Measurements from ENCODE around the gene GP5.

The GP5 gene

DNA sequence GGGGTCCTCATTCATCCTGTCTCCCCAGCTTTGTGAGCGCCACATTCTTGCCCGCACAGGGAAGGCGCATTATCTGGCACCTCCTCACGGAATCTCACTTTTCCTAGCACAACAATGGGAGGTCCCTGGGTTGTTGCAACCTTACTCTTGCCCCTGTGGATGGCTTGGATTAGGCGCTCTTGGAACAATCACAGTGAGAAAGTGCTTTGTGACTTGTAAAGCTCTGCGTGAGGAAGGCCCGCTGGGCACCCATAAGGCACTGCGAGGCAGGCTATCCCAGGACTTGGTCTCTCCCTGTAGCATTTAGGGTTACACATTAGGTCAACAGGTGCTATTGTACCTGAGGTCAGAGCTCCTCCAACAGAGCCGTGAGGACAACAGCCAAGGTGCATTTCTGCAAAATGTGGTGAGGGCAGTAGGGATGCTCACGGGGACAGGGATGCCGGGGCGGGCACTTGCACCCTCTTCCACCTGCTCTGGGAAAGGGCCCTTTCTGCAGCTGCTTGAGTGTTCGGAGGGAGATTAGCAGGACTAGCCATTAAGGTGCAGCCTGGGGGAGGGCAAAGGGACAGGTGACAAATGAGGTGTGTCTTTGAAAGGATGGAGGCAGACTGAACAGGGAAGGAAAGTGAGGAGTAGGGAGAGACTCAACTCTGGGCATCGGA is 15.7 kb downstream of the GP5 start:
- TF ChIP-seq TCF12 (IDR thresholded peaks at IDR 0.05; ENCODE audit: low read depth) (no peak), TEAD4 (IDR thresholded peaks at IDR 0.05) (no peak), RAD21 (IDR thresholded peaks at IDR 0.05; ENCODE audit: low read depth) (no peak), CREB1 (IDR thresholded peaks at IDR 0.05; ENCODE audit: low read depth) (no peak), NFIC (IDR thresholded peaks at IDR 0.05) (no peak), EP300 (IDR thresholded peaks at IDR 0.05; ENCODE audit: borderline replicate concordance) (no peak), FOXM1 (IDR thresholded peaks at IDR 0.05; ENCODE audit: borderline replicate concordance, low read depth) (no peak)
- TF ChIP-seq, protein P1, sequence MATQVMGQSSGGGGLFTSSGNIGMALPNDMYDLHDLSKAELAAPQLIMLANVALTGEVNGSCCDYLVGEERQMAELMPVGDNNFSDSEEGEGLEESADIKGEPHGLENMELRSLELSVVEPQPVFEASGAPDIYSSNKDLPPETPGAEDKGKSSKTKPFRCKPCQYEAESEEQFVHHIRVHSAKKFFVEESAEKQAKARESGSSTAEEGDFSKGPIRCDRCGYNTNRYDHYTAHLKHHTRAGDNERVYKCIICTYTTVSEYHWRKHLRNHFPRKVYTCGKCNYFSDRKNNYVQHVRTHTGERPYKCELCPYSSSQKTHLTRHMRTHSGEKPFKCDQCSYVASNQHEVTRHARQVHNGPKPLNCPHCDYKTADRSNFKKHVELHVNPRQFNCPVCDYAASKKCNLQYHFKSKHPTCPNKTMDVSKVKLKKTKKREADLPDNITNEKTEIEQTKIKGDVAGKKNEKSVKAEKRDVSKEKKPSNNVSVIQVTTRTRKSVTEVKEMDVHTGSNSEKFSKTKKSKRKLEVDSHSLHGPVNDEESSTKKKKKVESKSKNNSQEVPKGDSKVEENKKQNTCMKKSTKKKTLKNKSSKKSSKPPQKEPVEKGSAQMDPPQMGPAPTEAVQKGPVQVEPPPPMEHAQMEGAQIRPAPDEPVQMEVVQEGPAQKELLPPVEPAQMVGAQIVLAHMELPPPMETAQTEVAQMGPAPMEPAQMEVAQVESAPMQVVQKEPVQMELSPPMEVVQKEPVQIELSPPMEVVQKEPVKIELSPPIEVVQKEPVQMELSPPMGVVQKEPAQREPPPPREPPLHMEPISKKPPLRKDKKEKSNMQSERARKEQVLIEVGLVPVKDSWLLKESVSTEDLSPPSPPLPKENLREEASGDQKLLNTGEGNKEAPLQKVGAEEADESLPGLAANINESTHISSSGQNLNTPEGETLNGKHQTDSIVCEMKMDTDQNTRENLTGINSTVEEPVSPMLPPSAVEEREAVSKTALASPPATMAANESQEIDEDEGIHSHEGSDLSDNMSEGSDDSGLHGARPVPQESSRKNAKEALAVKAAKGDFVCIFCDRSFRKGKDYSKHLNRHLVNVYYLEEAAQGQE (IDR thresholded peaks at IDR 0.05; ENCODE audit: low read depth) = no peak

DNA sequence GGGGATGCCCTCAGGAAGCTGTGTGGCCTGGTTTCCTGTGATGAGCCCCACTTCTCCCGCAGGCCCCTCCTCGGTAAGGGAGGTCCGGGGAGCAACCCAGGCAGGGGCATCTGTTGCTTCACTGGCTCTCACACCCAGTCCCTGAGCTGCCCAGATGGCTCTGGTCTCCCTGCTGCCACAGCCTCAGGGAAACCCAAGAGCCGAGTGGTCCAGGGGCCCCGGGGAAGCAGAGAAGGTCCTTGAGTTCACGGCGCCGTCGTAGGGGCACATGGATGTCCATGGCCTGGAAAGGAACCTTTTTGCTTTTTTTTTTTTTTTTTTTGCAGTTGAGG is 16.2 kb downstream of the GP5 start:
- no peak for TF ChIP-seq RAD21 (IDR thresholded peaks at IDR 0.05; ENCODE audit: low read depth)
- no peak for TF ChIP-seq TCF12 (IDR thresholded peaks at IDR 0.05; ENCODE audit: low read depth)
- no peak for TF ChIP-seq YY1 (IDR thresholded peaks at IDR 0.05; ENCODE audit: low read depth)
- no peak for TF ChIP-seq FOXM1 (IDR thresholded peaks at IDR 0.05; ENCODE audit: borderline replicate concordance, low read depth)
- TF ChIP-seq, protein P2, sequence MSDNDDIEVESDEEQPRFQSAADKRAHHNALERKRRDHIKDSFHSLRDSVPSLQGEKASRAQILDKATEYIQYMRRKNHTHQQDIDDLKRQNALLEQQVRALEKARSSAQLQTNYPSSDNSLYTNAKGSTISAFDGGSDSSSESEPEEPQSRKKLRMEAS (IDR thresholded peaks at IDR 0.05) = no peak
- no peak for TF ChIP-seq CREB1 (IDR thresholded peaks at IDR 0.05; ENCODE audit: low read depth)
- TF ChIP-seq, protein P1 (IDR thresholded peaks at IDR 0.05; ENCODE audit: low read depth) = no peak
- TF ChIP-seq TAF1 (IDR thresholded peaks at IDR 0.05; ENCODE audit: low read depth) = no peak
- no peak for TF ChIP-seq TEAD4 (IDR thresholded peaks at IDR 0.05)
- TF ChIP-seq, protein P3, sequence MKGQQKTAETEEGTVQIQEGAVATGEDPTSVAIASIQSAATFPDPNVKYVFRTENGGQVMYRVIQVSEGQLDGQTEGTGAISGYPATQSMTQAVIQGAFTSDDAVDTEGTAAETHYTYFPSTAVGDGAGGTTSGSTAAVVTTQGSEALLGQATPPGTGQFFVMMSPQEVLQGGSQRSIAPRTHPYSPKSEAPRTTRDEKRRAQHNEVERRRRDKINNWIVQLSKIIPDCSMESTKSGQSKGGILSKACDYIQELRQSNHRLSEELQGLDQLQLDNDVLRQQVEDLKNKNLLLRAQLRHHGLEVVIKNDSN (IDR thresholded peaks at IDR 0.05) = no peak

DNA sequence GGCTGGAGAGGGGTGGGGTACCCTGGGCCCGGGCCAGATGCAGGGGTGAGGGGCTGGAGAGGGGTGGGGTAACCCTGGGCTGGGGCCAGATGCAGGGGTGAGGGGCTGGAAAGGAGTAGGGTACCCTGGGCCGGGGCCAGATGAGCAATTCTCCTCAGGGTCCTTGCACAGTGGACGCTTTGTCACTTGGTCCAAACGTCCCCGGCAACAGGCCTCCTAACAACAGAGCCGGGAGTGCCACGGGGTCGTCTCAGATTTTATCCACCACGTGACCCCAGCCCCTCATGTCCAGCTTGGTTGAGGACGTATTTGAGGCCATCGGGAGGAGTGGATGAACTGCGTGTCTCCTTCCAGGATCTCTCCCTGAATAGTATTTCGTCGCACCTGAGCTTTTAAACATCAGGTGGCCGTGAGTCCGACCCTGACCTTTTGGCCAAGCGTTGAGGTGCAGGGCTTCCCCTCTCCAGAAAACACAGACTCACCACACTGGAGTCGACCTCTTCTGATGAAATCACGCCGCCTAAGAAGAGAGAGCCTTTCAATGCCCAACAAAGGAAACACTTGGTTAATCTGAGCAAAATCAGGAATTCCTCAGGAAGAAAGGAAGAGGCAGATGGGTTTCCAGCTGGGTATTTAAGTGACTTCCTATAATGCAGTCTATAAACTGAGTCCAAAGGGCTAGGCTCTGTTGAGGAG is 16.7 kb downstream of the GP5 start:
- no peak for TF ChIP-seq EGR1 (IDR thresholded peaks at IDR 0.05)
- TF ChIP-seq TEAD4 (IDR thresholded peaks at IDR 0.05) = no peak
- TF ChIP-seq, protein P2 (IDR thresholded peaks at IDR 0.05) = no peak
- TF ChIP-seq TAF1 (IDR thresholded peaks at IDR 0.05; ENCODE audit: low read depth) = no peak
- TF ChIP-seq, protein P1 (IDR thresholded peaks at IDR 0.05; ENCODE audit: low read depth) = no peak
- TF ChIP-seq CREB1 (IDR thresholded peaks at IDR 0.05; ENCODE audit: low read depth) = no peak
- no peak for TF ChIP-seq RAD21 (IDR thresholded peaks at IDR 0.05; ENCODE audit: low read depth)
- TF ChIP-seq TCF12 (IDR thresholded peaks at IDR 0.05; ENCODE audit: low read depth) = no peak
- TF ChIP-seq ZBTB7A (IDR thresholded peaks at IDR 0.05; ENCODE audit: low read depth) = no peak
- no peak for TF ChIP-seq FOXM1 (IDR thresholded peaks at IDR 0.05; ENCODE audit: borderline replicate concordance, low read depth)

DNA sequence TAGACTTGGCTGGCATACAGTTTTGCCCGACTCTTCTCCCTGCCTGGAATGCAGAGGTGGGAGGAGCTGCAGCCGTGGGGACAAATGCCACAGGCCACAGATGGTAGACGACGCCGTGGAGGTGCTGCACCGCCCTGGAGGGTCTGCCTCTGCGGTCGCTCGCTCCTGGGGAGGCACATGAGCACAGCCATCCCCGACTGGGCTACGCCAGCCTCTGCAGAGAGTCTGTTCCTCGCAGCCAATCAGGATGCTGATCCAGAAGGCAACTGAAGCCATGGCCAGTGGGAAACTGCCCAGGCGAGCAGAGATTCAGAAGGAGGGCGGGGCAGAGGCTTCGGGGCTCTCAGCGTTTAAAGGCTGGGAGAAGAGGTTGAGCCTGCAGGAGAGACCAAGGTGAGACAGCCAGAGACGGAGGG is 17.6 kb downstream of the GP5 start:
- TF ChIP-seq CEBPB (IDR thresholded peaks at IDR 0.05) = no peak
- TF ChIP-seq, protein P2 (IDR thresholded peaks at IDR 0.05) = peak; percentile 70
- TF ChIP-seq ZBTB7A (IDR thresholded peaks at IDR 0.05; ENCODE audit: low read depth) = 0 out of 2 replicates have a peak, but pooled peaks have one; percentile 43
- peak; percentile 82 for TF ChIP-seq TEAD4 (IDR thresholded peaks at IDR 0.05)
- TF ChIP-seq, protein P3 (IDR thresholded peaks at IDR 0.05) = no peak
- TF ChIP-seq NFIC (IDR thresholded peaks at IDR 0.05) = no peak; the same call in 1 of the 2 replicates
- TF ChIP-seq TAF1 (IDR thresholded peaks at IDR 0.05; ENCODE audit: low read depth) = no peak
- TF ChIP-seq YY1 (IDR thresholded peaks at IDR 0.05; ENCODE audit: low read depth) = no peak
- no peak for TF ChIP-seq CREB1 (IDR thresholded peaks at IDR 0.05; ENCODE audit: low read depth)
- TF ChIP-seq, protein P1 (IDR thresholded peaks at IDR 0.05; ENCODE audit: low read depth) = no peak
- TF ChIP-seq EGR1 (IDR thresholded peaks at IDR 0.05) = no peak
- TF ChIP-seq EP300 (IDR thresholded peaks at IDR 0.05; ENCODE audit: borderline replicate concordance) = no peak
